Testis (tissue), 2 donors: ENCODE data around the gene PAX7.

Experiments used
- POLR2A ChIP-seq: fragments of 450-650 bp; IDR thresholded peaks from one replicate; pipeline ENCODE4 v1.6.1; 2017; ENCODE audit warnings: antibody characterized with exemption, mild to moderate bottlenecking, moderate library complexity
- TF ChIP-seq, protein P1 (sequence below), 3 experiments: fragments of 450-650 bp in 2 of 3; fragments of 200-600 bp in 1 of 3; sonication (generic) in 1 of 3; IDR thresholded peaks; one replicate each; pipeline ENCODE4 v1.5.1; 2016 to 2019; ENCODE audit warnings: antibody characterized with exemption in 3 of 3, mild to moderate bottlenecking in 2 of 3, moderate library complexity in 1 of 3

DNA sequence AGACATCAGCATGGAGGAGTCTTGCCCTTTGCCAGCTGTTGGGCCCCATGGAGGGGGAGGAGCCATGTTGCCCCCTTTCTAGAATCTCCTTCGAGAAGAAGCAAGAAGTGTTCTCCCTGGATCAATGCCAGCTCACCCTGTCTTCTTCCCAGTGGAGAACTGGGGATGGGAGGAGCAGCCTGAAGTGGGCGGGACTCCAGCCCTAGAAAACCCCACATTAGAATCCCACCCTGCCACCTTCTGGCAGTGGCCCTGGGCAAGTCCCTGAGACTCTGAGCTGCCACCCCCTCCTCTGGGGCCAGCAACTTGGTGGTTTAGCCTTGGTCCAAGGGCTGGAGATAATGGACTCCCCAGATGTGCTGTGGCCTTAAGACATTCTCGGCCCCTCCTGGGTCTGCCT is 51.7 kb downstream of the PAX7 start:
- TF ChIP-seq, protein P1, sequence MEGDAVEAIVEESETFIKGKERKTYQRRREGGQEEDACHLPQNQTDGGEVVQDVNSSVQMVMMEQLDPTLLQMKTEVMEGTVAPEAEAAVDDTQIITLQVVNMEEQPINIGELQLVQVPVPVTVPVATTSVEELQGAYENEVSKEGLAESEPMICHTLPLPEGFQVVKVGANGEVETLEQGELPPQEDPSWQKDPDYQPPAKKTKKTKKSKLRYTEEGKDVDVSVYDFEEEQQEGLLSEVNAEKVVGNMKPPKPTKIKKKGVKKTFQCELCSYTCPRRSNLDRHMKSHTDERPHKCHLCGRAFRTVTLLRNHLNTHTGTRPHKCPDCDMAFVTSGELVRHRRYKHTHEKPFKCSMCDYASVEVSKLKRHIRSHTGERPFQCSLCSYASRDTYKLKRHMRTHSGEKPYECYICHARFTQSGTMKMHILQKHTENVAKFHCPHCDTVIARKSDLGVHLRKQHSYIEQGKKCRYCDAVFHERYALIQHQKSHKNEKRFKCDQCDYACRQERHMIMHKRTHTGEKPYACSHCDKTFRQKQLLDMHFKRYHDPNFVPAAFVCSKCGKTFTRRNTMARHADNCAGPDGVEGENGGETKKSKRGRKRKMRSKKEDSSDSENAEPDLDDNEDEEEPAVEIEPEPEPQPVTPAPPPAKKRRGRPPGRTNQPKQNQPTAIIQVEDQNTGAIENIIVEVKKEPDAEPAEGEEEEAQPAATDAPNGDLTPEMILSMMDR (IDR thresholded peaks at IDR 0.05): no peak
- no peak for TF ChIP-seq POLR2A
